ENCODE data around the gene CDH4. TPM values are rescaled to one million over a fixed set of nuclear protein-coding genes. Genes with fewer than 3 reads are reported as not detected.
A peak's percentile ranks its signal among the peaks of the same experiment; 100 is the strongest.

Gene CDH4
- total and polyA plus RNA-seq, 2 of the 13 experiments (the other 11 are each of a cell fraction or from before 2014, with no cell fraction given), result not detected

- TF ChIP-seq ZNF318 (CRISPR knock-in tag; IDR thresholded peaks at IDR 0.05), result no peak
- TF ChIP-seq ZNF34 (CRISPR knock-in tag; IDR thresholded peaks at IDR 0.05; ENCODE audit: borderline replicate concordance), result no peak
- TF ChIP-seq ZNF441 (CRISPR knock-in tag; IDR thresholded peaks at IDR 0.05; ENCODE audit: borderline replicate concordance), result no peak
- no peak for TF ChIP-seq HMG20A (CRISPR knock-in tag; IDR thresholded peaks at IDR 0.05; ENCODE audit: borderline replicate concordance)
- no peak for TF ChIP-seq PAX8 (CRISPR knock-in tag; IDR thresholded peaks at IDR 0.05; ENCODE audit: borderline replicate concordance)
- no peak for TF ChIP-seq ZZZ3 (CRISPR knock-in tag; IDR thresholded peaks at IDR 0.05; ENCODE audit: borderline replicate concordance)
- TF ChIP-seq PCBP1 (IDR thresholded peaks at IDR 0.05; ENCODE audit: borderline replicate concordance, low read depth, low read length), result peak; percentile 90
- peak; percentile 52; the same call in 1 of the 2 replicates for TF ChIP-seq SAP130 (CRISPR knock-in tag; IDR thresholded peaks at IDR 0.05; ENCODE audit: low read depth)
- no peak for TF ChIP-seq GLMP (CRISPR knock-in tag; IDR thresholded peaks at IDR 0.05; ENCODE audit: borderline replicate concordance)
- 0 out of 2 replicates have a peak, but pooled peaks have one; percentile 14 for TF ChIP-seq ZNF609 (CRISPR knock-in tag; IDR thresholded peaks at IDR 0.05; ENCODE audit: borderline replicate concordance)
- 0 out of 2 replicates have a peak, but pooled peaks have one; percentile 2 for TF ChIP-seq ZNF768 (CRISPR knock-in tag; IDR thresholded peaks at IDR 0.05)
- TF ChIP-seq PHF8 (CRISPR knock-in tag; IDR thresholded peaks at IDR 0.05), result no peak
Measured at GRCh38 chr20:61965606-61966491, 713.8 kb downstream of the CDH4 start (continued).

Data from HepG2 (cell line).